SK-N-SH (cell line): Measurements from ENCODE around the gene CAMK2D. TPM values are rescaled to one million over a fixed set of nuclear protein-coding genes. Genes with fewer than 3 reads are reported as not detected.
A peak's percentile ranks its signal among the peaks of the same experiment; 100 is the strongest.

Source experiments
- CTCF ChIA-PET: fragments of 300-600, 350-600 bp; formaldehyde crosslinking; extraction: SDS; loops from one replicate; lab custom pipeline; 2021; lab: Yijun Ruan, JAX
- POLR2A ChIA-PET: fragments of 350-600 bp; sonication (Branson Sonifier 250); formaldehyde crosslinking; extraction: SDS; loops from one replicate; lab custom pipeline; 2020; ENCODE audit warnings: antibody characterized with exemption, inconsistent platforms; lab: Yijun Ruan, JAX
- DNase-seq: peaks from one replicate; pipeline ENCODE4 v3.0.0; 2012
- H2AFZ ChIP-seq: fragments of 200-600 bp; sonication (generic); 2 replicates; pipeline ENCODE4 v1.8.1; 2016; ENCODE audit warnings: antibody characterized with exemption, mild to moderate bottlenecking, low read depth
- H3F3A ChIP-seq: fragments of 200-600 bp; sonication (generic); replicated peaks from 2 replicates; pipeline ENCODE3; 2016; ENCODE audit warnings: antibody characterized with exemption, mild to moderate bottlenecking; ENCODE audit not compliant: insufficient read depth
- H3K27ac ChIP-seq, 2 experiments: fragments of 200-500 bp in 1 of 2; fragments of 200-600 bp in 1 of 2; sonication (Bioruptor generic) in 1 of 2; sonication (generic), shearing (Covaris generic) in 1 of 2; 2 replicates each; pipeline versions ENCODE4 v1.5.1 to v1.6.1; 2014 to 2016; ENCODE audit warnings: low read depth in 2 of 2, inconsistent platforms in 1 of 2, low read length in 1 of 2, mild to moderate bottlenecking in 1 of 2, mixed read lengths in 1 of 2
- H3K27me3 ChIP-seq: fragments of 200-600 bp; sonication (generic), shearing (Covaris generic); 2 replicates; pipeline ENCODE4 v1.6.1; 2016; ENCODE audit warnings: mixed run types; ENCODE audit not compliant: insufficient read depth
- H3K36me3 ChIP-seq, 2 experiments: fragments of 200-500 bp in 1 of 2; fragments of 200-600 bp in 1 of 2; sonication (Bioruptor generic) in 1 of 2; sonication (generic) in 1 of 2; replicated peaks in 1 of 2; 2 replicates each; pipeline versions ENCODE3 to v1.5.1; 2014 to 2016; ENCODE audit warnings: low read length in 1 of 2, mild to moderate bottlenecking in 1 of 2; ENCODE audit not compliant: insufficient read depth in 2 of 2, control insufficient read depth in 1 of 2
- H3K4me1 ChIP-seq, 2 experiments: fragments of 200-500 bp in 1 of 2; fragments of 200-600 bp in 1 of 2; sonication (Bioruptor generic) in 1 of 2; sonication (generic), shearing (Covaris generic) in 1 of 2; 2 replicates each; pipeline versions ENCODE4 v1.5.1 to v1.6.1; 2014 to 2016; ENCODE audit warnings: low read depth in 1 of 2, low read length in 1 of 2, mixed run types in 1 of 2; ENCODE audit not compliant: insufficient read depth in 2 of 2, control insufficient read depth in 1 of 2
- H3K4me2 ChIP-seq: fragments of 200-600 bp; sonication (generic), shearing (Covaris generic); 2 replicates; pipeline ENCODE4 v1.6.1; 2017; ENCODE audit warnings: mixed run types
- H3K4me3 ChIP-seq, 2 experiments: fragments of 200-500 bp in 1 of 2; fragments of 200-600 bp in 1 of 2; sonication (Bioruptor generic) in 1 of 2; sonication (generic), shearing (Covaris generic) in 1 of 2; 2 replicates each; pipeline versions ENCODE4 v1.5.1 to v1.8.1; 2014 to 2016; ENCODE audit warnings: low read depth in 2 of 2, inconsistent platforms in 1 of 2, low read length in 1 of 2, mild to moderate bottlenecking in 1 of 2, mixed read lengths in 1 of 2, moderate library complexity in 1 of 2
- H3K79me2 ChIP-seq: fragments of 200-600 bp; sonication (generic); 2 replicates; pipeline ENCODE4 v1.8.1; 2017; ENCODE audit warnings: mild to moderate bottlenecking; ENCODE audit not compliant: insufficient read depth
- H3K9ac ChIP-seq: fragments of 200-600 bp; sonication (generic); 2 replicates; pipeline ENCODE4 v1.6.1; 2017; ENCODE audit warnings: mixed run types
- H3K9me2 ChIP-seq: fragments of 200-600 bp; sonication (generic); 2 replicates; pipeline ENCODE4 v1.6.1; 2017; ENCODE audit warnings: mixed run types
- H3K9me3 ChIP-seq: fragments of 200-600 bp; sonication (generic); 2 replicates; pipeline ENCODE4 v1.6.1; 2017; ENCODE audit warnings: mixed run types, mild to moderate bottlenecking, moderate library complexity
- H4K20me1 ChIP-seq: fragments of 200-600 bp; sonication (generic); 2 replicates; pipeline ENCODE4 v1.6.1; 2017; ENCODE audit warnings: mild to moderate bottlenecking, mixed run types; ENCODE audit not compliant: insufficient read depth
- FOXM1 ChIP-seq: IDR thresholded peaks from 2 replicates; pipeline ENCODE4 v1.4.0; 2012; ENCODE audit warnings: low read depth, mild to moderate bottlenecking
- JUND ChIP-seq: IDR thresholded peaks from 2 replicates; pipeline ENCODE4 v1.4.0; 2012
- NRF1 ChIP-seq: IDR thresholded peaks from 2 replicates; pipeline ENCODE4 v1.6.1; 2012; ENCODE audit warnings: low read depth, mild to moderate bottlenecking, low read length
- RCOR1 ChIP-seq: fragments of 150-350 bp; IDR thresholded peaks from 2 replicates; pipeline ENCODE4 v1.6.1; 2017; ENCODE audit warnings: antibody characterized with exemption, low read length
- SIN3A ChIP-seq: IDR thresholded peaks from 2 replicates; pipeline ENCODE4 v1.6.1; 2012; ENCODE audit warnings: low read depth, mild to moderate bottlenecking, low read length, moderate library complexity, borderline replicate concordance
- SMC3 ChIP-seq: IDR thresholded peaks from 2 replicates; pipeline ENCODE4 v1.6.1; 2012; ENCODE audit warnings: low read depth, low read length, improper control_type of control experiment
- TAF1 ChIP-seq: IDR thresholded peaks from 2 replicates; pipeline ENCODE4 v1.6.1; 2012; ENCODE audit warnings: low read depth, mild to moderate bottlenecking, low read length, moderate library complexity, borderline replicate concordance
- USF2 ChIP-seq: fragments of 150-350 bp; IDR thresholded peaks from 2 replicates; pipeline ENCODE4 v1.6.1; 2017; ENCODE audit warnings: antibody characterized with exemption, low read length, low read depth, borderline replicate concordance
- ZBTB33 ChIP-seq: IDR thresholded peaks from 2 replicates; pipeline ENCODE4 v1.4.0; 2012; ENCODE audit warnings: low read depth, borderline replicate concordance
- WGBS: methylation state at CpG from one replicate; pipeline ENCODE4 v1.1.6; 2017; ENCODE audit warnings: low lambda C conversion rate; 5-methylcytosine and 5-hydroxymethylcytosine counted together
- polyA plus RNA-seq, 3 experiments: library from polyadenylated mRNA; depleted of rRNA; stranded (reverse); fragments of >200 nt; gene quantifications; 2 replicates each; pipeline ENCODE4 v1.2.3, GENCODE V29; 2012

Gene CAMK2D
- polyA plus RNA-seq, 1 of the 3 experiments (the other 2 are of a cell fraction), result 17.0 TPM

GRCh38 chr4:113762186-113763028 lies 869 bp upstream of the CAMK2D start (continued):
- TF ChIP-seq FOXM1 (no peak), SIN3A (peak; percentile 77; the same call in 1 of the 2 replicates), JUND (peak; percentile 29; the same call in 1 of the 2 replicates)

GRCh38 chr4:113760795-113761619 lies 531 bp downstream of the CAMK2D start:
- DNase-seq, result peak; percentile 81

More at GRCh38 chr4:113760795-113761619, 531 bp downstream of the CAMK2D start:
- Histone ChIP-seq H3K27me3 (no peaks in the 10 kb centered on the region), H3K79me2 (peaks cover 50% of the 10 kb centered on the region), H4K20me1 (no peaks in the 10 kb centered on the region; the same call in 1 of the 2 replicates), H3K27ac (peak overlapping the region; percentile 94 to 99), H3K4me1 (peaks cover 14 to 15% of the 10 kb centered on the region in 2 experiments), H3K9me2 (no peaks in the 10 kb centered on the region), H3K4me3 (peak overlapping the region; percentile 97), H3K9me3 (no peaks in the 10 kb centered on the region), H3K9ac (peak overlapping the region; percentile 96), H3F3A (peaks cover 33% of the 10 kb centered on the region), H3K36me3 (peaks cover 7 to 9% of the 10 kb centered on the region in 2 experiments)
- TF ChIP-seq SMC3 (no peak), TAF1 (peak; percentile 40), RCOR1 (no peak), SIN3A (peak; percentile 69; the same call in 1 of the 2 replicates), ZBTB33 (no peak), NRF1 (peak; percentile 30; the same call in 1 of the 2 replicates), USF2 (no peak)
- TF ChIP-seq, all 33 proteins: peak for 3
- Histone ChIP-seq H3K4me2 (peak overlapping the region; percentile 97), H2AFZ (peak overlapping the region; percentile 52)
- ChIA-PET POLR2A (interaction anchor here (0.6 to 1.3 kb wide), 3 partner anchors 10 to 366 kb away, joined by 3 to 4 read pairs (median 3); no protein-coding TSS in a partner anchor), CTCF (interaction anchor here (0.6 to 1.5 kb wide), 10 partner anchors 127 to 618 kb away, joined by 3 to 7 read pairs (median 3); partner anchors contain the start of gene ARSJ)
- 0% methylated on average over 22 of the region's 64 CpGs for WGBS
